AG20443 (cell line): ENCODE measurements around the gene TRH.
"Not testable (repeated sequence)": the region's sequence is repeated elsewhere in the genome, so short reads cannot be mapped to it uniquely, and the experiment has no call there.

Experiments used
- DNase-seq: peaks from one replicate; pipeline ENCODE4 v3.0.0; 2012; ENCODE audit warnings: low spot score, mixed read lengths

Gene TRH

GRCh38 chr3:129965937-129966336, 8.6 kb upstream of the TRH start:
- no peak for DNase-seq

- DNase-seq: no peak
Measured at GRCh38 chr3:129966876-129967275, 7.6 kb upstream of the TRH start.

DNA sequence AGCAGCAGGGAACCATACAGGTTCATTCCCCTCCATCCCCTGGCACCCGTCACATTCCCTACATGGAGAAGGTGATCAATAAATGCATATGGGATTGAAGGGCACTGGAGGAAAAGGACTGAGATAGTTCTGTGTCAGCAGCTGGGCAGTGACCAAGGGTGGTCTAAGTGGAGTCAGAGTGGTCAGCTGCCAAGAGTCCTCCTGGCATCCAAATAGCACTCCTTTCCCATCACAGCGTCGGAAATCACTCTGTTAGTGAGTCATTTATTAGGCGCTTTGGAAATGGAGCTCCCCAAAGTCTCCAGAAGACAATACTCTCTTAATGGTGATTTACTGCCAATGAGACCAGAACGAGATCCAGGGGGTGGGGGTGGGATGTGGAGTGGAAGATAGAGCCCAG, 6.8 kb upstream of the TRH start:
- no peak for DNase-seq

- DNase-seq: no peak
Measured at GRCh38 chr3:129971351-129972052, 3.0 kb upstream of the TRH start.

- no peak for DNase-seq
Measured at GRCh38 chr3:129972301-129972700, 2.2 kb upstream of the TRH start.

- DNase-seq: peak; percentile 33
Measured at GRCh38 chr3:129973853-129974563, 512 bp upstream of the TRH start.

DNA sequence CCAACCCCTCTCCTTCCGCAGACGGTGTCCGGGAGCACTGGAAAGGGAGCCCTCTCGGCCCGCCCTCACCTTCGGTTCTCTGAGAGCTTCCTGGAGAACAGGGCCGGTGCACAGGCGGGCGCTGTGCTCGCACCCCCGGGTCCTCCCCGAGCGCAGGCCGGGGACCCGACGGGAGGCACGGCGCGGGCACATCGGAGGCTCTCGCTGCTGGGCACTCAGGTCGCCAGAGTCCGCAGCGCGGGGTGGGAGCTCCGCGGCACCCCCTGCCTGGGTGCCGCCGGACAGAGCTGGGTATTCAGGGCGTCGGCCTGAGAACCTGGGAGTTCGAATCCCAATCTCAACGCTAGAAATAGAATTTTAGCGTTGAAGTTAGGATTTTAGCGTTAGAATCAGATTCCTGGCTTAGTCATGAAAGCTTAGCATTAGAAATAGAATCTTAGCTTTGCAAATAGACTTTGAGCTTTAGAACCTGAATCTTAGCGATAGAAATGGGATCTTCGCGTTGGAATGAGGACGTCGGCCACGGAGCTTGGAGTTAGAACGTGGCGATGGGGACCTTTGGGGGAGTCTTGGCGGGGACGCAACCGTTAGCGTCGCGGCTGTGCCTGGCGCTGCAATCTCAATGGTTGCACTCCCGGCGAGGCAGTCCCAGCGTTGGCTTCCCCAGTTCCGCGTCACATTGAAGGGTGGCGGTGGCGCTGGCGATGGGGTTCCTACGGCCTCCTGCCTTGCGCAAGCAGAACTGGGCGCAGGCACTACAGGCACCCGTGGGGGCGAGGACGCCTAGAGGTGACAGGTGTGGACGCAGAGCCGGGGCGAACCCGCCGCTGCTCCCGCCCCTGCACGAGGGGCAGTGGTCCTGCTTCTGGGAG, 549 bp downstream of the TRH start:
- DNase-seq: peak; percentile 37

DNA sequence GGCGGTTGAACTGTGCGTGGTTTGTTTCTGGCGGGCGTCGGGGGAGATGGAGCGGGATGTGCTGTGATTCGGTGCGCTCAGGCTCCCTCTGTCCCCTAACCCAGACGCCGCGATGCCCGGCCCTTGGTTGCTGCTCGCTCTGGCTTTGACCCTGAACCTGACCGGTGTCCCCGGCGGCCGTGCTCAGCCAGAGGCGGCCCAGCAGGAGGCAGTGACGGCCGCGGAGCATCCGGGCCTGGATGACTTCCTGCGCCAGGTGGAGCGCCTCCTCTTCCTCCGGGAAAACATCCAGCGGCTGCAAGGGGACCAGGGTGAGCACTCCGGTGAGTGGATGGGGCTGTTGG, 1.2 kb downstream of the TRH start:
- DNase-seq: peak; percentile 31

GRCh38 chr3:129976286-129976685, 1.8 kb downstream of the TRH start:
- no peak for DNase-seq

DNA sequence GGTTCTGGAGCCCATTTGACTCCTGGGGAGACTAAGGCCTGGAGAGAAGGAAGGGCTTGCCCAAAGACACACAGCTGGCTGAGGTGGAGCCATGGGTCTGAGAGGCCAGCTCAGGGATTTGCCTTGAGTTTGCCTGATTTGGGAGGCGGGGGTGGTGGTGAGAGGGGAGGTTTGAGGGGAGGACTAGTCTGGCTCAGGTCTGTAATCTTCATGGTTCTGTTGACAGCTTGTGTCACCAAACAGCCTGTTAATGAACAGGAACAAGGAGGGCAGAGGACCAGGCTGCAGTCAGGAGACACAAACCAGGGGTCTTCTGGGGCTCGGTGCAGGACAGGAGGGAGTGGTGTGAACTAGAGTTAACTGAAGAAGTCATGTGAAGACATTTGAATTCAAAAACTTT, 3.6 kb downstream of the TRH start:
- DNase-seq: no peak

- no peak for DNase-seq
Measured at GRCh38 chr3:129979905-129980304, 5.4 kb downstream of the TRH start.

GRCh38 chr3:129983561-129983960, 9.0 kb downstream of the TRH start:
- DNase-seq: no peak

- DNase-seq: no peak
Measured at GRCh38 chr3:129984125-129984524, 9.6 kb downstream of the TRH start.

GRCh38 chr3:129985113-129985512, 10.6 kb downstream of the TRH start:
- DNase-seq: no peak

- no peak for DNase-seq
Measured at GRCh38 chr3:129988429-129988828, 13.9 kb downstream of the TRH start.

DNA sequence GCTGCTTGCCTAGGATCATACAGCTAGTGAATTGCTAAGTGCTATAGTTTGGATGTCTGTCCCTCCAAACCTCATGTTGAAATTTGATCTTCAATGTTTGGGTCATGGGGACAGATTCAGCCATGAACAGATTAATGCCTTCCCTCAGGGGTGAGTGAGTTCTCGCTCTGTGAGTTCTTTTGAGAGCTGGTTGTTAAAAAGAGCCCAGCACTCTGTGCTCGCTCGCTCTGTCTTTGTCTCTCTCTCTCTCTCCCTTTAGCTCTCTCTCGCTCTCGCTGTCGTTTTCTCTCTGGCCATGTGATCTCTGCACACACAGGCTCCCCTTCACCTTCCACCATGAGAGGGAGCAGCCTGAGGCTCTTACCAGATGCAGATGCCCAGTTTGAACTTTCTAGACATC, 14.9 kb downstream of the TRH start:
- DNase-seq: no peak

GRCh38 chr3:129992781-129993180, 18.3 kb downstream of the TRH start:
- peak; percentile 67 for DNase-seq

GRCh38 chr3:129994883-129995559, 20.5 kb downstream of the TRH start:
- no peak for DNase-seq

DNA sequence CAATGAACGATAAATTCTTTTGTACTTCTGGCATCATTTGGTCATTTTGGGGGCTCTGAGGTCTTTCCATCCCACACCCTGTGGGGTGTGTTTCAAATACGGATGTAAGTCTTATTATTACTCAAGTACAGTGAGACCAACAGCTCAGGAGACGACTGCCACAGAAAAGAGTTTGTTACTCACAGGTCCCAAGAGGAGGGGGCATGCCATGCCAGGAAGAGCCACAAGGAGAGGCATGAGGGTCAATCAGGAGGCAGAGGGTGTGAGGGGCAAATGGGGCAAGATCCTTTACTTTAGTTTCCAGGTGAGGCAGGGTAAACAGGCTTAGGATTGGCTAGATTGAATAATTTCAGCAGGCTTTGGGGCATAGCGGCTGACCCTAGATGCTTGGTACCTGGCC, 21.6 kb downstream of the TRH start:
- no peak for DNase-seq

- DNase-seq: not testable (repeated sequence)
Measured at GRCh38 chr3:129999176-129999575, 24.7 kb downstream of the TRH start.

GRCh38 chr3:130002666-130003598, 28.4 kb downstream of the TRH start:
- peak; percentile 78 for DNase-seq
